ENCODE results near the gene BRD1. TPM values are rescaled to one million over a fixed set of nuclear protein-coding genes. Genes with fewer than 3 reads are reported as not detected.

Gene BRD1
- total RNA-seq, 1 experiment from 2014 or later = 19.1 TPM

DNA sequence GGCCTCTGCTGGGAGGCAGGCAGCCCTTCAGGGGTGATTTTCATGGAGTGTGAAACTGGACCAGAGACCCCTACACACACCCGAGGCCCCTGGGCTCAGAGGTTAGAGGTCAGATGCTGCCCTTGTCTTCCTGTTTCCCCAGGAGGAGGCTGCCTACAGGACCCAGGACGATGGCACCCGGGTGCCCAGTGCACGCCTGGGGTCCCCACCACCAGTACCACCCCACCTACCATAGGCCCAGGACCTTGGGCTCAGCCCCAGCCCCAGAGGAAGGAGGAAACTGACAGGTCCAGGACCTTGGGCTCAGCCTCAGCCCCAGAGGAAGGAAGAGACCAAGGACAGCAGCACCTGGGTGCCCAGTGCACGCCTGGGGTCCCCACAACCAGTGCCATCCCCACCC lies 79.2 kb downstream of the BRD1 start:
- no peak overlapping the region for H2AFZ ChIP-seq (ENCODE audit: low read length)
- H3K9me2 ChIP-seq (replicated peaks; ENCODE audit: low read length) = no peaks in the 10 kb centered on the region
- no TSS peak for BruUV-seq (replicated peaks)
- no peaks in the 10 kb centered on the region for H3K79me2 ChIP-seq (ENCODE audit: low read length)
- H3F3A ChIP-seq (ENCODE audit: low read length, unreplicated experiment) = no peaks in the 10 kb centered on the region
- no peaks in the 10 kb centered on the region for H3K9me3 ChIP-seq (ENCODE audit: low read length)
- no peak overlapping the region for H3K27ac ChIP-seq (ENCODE audit: low read length)
- no peaks in the 10 kb centered on the region for H3K27me3 ChIP-seq (ENCODE audit: low read length)
- H3K4me2 ChIP-seq (ENCODE audit: low read length) = no peak overlapping the region
- no peak overlapping the region for H3K9ac ChIP-seq (ENCODE audit: low read length)
- no peaks in the 10 kb centered on the region for H3K4me1 ChIP-seq (ENCODE audit: insufficient read depth, low read length)
- H4K20me1 ChIP-seq (ENCODE audit: low read length) = no peaks in the 10 kb centered on the region
- POLR2A ChIA-PET (ENCODE audit: unreplicated experiment) = no interaction called here
- TF ChIP-seq EZH2phosphoT487 (IDR thresholded peaks at IDR 0.05; ENCODE audit: borderline replicate concordance, low read length) = no peak
- no peak for TF ChIP-seq EZH2 (IDR thresholded peaks at IDR 0.05; ENCODE audit: low read length, unreplicated experiment)
- TF ChIP-seq, protein P1, sequence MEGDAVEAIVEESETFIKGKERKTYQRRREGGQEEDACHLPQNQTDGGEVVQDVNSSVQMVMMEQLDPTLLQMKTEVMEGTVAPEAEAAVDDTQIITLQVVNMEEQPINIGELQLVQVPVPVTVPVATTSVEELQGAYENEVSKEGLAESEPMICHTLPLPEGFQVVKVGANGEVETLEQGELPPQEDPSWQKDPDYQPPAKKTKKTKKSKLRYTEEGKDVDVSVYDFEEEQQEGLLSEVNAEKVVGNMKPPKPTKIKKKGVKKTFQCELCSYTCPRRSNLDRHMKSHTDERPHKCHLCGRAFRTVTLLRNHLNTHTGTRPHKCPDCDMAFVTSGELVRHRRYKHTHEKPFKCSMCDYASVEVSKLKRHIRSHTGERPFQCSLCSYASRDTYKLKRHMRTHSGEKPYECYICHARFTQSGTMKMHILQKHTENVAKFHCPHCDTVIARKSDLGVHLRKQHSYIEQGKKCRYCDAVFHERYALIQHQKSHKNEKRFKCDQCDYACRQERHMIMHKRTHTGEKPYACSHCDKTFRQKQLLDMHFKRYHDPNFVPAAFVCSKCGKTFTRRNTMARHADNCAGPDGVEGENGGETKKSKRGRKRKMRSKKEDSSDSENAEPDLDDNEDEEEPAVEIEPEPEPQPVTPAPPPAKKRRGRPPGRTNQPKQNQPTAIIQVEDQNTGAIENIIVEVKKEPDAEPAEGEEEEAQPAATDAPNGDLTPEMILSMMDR (conservative IDR thresholded peaks at IDR 0.05; ENCODE audit: low read depth, low read length) = no peak
- ATAC-seq (no peak), DNase-seq (no peak)
- intact Hi-C loops (cut with micrococcal nuclease) = no loop called here
- CTCF ChIA-PET = no interaction called here
- H3K4me3 ChIP-seq (ENCODE audit: low read length) = no peak overlapping the region
- no peaks in the 10 kb centered on the region for H3K36me3 ChIP-seq (ENCODE audit: low read depth, low read length)

GRCh38 chr22:49747716-49748115 lies 80.0 kb downstream of the BRD1 start:
- H3K4me2 ChIP-seq (ENCODE audit: low read length) = no peak overlapping the region
- H3K4me1 ChIP-seq (ENCODE audit: insufficient read depth, low read length) = no peaks in the 10 kb centered on the region
- no peak overlapping the region for H3K4me3 ChIP-seq (ENCODE audit: low read length)
- H3F3A ChIP-seq (ENCODE audit: low read length, unreplicated experiment) = no peaks in the 10 kb centered on the region
- H3K79me2 ChIP-seq (ENCODE audit: low read length) = no peaks in the 10 kb centered on the region
- no peak overlapping the region for H3K27ac ChIP-seq (ENCODE audit: low read length)
- no peak overlapping the region for H3K9ac ChIP-seq (ENCODE audit: low read length)
- intact Hi-C loops (cut with micrococcal nuclease) = no loop called here
- CTCF ChIA-PET = no interaction called here
- DNase-seq (no peak), ATAC-seq (no peak)
- H2AFZ ChIP-seq (ENCODE audit: low read length) = no peak overlapping the region
- POLR2A ChIA-PET (ENCODE audit: unreplicated experiment) = no interaction called here
- no peaks in the 10 kb centered on the region for H4K20me1 ChIP-seq (ENCODE audit: low read length)
- no peaks in the 10 kb centered on the region for H3K9me2 ChIP-seq (replicated peaks; ENCODE audit: low read length)
- H3K9me3 ChIP-seq (ENCODE audit: low read length) = no peaks in the 10 kb centered on the region
- BruUV-seq (replicated peaks) = no TSS peak
- TF ChIP-seq EZH2 (IDR thresholded peaks at IDR 0.05; ENCODE audit: low read length, unreplicated experiment) (no peak), EZH2phosphoT487 (IDR thresholded peaks at IDR 0.05; ENCODE audit: borderline replicate concordance, low read length) (no peak)
- TF ChIP-seq, protein P1 (conservative IDR thresholded peaks at IDR 0.05; ENCODE audit: low read depth, low read length) = no peak
- no peaks in the 10 kb centered on the region for H3K27me3 ChIP-seq (ENCODE audit: low read length)
- no peaks in the 10 kb centered on the region for H3K36me3 ChIP-seq (ENCODE audit: low read depth, low read length)

DNA sequence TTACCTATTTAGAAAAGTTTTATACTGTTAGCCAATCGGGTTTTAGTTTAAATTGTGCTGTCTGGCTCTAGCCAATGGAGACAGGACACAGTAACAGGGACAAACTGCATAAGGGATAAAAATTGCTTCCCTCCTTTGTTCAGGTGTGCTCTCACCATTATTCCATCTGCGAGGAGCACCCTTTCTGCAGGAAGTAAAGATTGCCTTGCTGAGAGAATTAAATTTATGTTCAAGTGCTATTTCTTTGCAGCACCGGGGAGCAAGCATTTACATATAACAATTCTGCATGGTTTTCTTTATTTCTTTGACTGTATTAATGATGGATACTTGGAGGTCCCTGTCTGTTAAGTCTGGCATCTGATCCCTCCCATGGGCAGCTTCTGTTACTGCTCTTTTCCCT lies 80.5 kb downstream of the BRD1 start:
- intact Hi-C loops (cut with micrococcal nuclease) = no loop called here
- no peak for DNase-seq
- Histone ChIP-seq H3K9me3 (ENCODE audit: low read length) (no peaks in the 10 kb centered on the region), H3K9ac (ENCODE audit: low read length) (no peak overlapping the region), H4K20me1 (ENCODE audit: low read length) (no peaks in the 10 kb centered on the region), H3K79me2 (ENCODE audit: low read length) (no peaks in the 10 kb centered on the region), H3K4me3 (ENCODE audit: low read length) (no peak overlapping the region), H3K4me2 (ENCODE audit: low read length) (no peak overlapping the region), H3K27ac (ENCODE audit: low read length) (no peak overlapping the region), H3F3A (ENCODE audit: low read length, unreplicated experiment) (no peaks in the 10 kb centered on the region), H3K36me3 (ENCODE audit: low read depth, low read length) (no peaks in the 10 kb centered on the region), H3K4me1 (ENCODE audit: insufficient read depth, low read length) (no peaks in the 10 kb centered on the region), H3K27me3 (ENCODE audit: low read length) (no peaks in the 10 kb centered on the region), H3K9me2 (replicated peaks; ENCODE audit: low read length) (no peaks in the 10 kb centered on the region), H2AFZ (ENCODE audit: low read length) (no peak overlapping the region)
- no peak for ATAC-seq
- TF ChIP-seq EZH2 (IDR thresholded peaks at IDR 0.05; ENCODE audit: low read length, unreplicated experiment) = no peak
- no peak for TF ChIP-seq EZH2phosphoT487 (IDR thresholded peaks at IDR 0.05; ENCODE audit: borderline replicate concordance, low read length)
- TF ChIP-seq, protein P1 (conservative IDR thresholded peaks at IDR 0.05; ENCODE audit: low read depth, low read length) = no peak
- ChIA-PET CTCF (interaction anchor here (0.6 kb wide), 1 partner anchor 626 kb away, joined by 6 read pairs; no protein-coding TSS in a partner anchor), POLR2A (ENCODE audit: unreplicated experiment) (no interaction called here)
- BruUV-seq (replicated peaks) = no TSS peak
